Fibroblast of lung (primary cell): ENCODE measurements around the gene APOBEC3H.

Experiments
- CTCF ChIP-seq, 2 donors: IDR thresholded peaks in 1 of 2; conservative IDR thresholded peaks in 1 of 2; 1 replicate in 1 of 2; 2 replicates in 1 of 2; pipeline ENCODE4 v1.5.1; 2011 to 2012; ENCODE audit warnings: low read length in 2 of 2, control low read depth in 1 of 2, inconsistent platforms in 1 of 2, low read depth in 1 of 2, mild to moderate bottlenecking in 1 of 2
- EZH2 ChIP-seq: IDR thresholded peaks from 2 replicates; pipeline ENCODE4 v1.5.1; 2012; ENCODE audit warnings: low read length, control low read depth, mild to moderate bottlenecking; ENCODE audit errors: missing control alignments

DNA sequence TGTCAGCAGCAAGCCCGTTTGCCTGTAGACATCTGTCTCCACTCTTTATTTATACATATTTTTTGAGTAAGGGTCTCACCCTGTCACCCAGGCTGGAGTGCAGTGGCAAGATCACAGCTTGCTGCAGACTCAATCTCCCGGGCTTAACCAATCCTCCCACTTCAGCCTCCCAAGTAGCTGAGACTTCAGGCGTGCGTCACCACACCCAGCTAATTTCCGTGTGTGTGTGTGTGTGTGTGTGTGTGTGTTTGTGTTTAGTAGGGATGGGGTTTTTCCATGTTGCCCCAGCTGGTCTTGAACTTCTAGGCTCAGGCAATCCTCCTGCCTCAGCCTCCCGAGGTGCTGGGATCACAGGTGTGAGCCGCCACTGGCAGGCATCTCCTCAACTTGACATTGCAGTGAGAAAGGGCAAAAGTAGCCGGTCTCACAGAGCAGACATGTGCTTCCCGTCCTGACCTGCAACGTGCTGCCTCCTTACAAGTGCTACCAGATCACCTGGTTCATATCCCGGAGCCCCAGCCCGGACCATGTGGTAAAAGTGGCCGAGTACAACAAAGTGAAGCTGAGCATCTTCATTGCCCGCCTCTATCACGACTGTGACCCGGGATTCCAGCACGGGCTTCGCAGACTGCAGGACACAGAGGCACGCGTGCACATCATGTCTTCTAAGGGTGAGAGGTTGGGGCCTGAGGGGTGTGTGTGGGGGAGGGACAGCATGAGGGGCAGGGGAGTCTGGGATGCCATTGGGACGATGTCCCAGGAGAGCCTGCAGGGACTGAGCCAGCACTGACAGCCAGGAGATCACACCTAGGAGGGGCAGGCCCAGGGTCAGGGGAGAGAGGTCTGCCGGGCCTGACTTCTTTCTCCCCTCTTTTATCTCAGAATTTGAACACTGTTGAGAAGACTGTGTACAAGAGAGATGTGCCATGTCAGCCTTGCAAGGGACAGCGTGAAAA lies 5.6 kb upstream of the APOBEC3H start:
- TF ChIP-seq CTCF (conservative IDR thresholded peaks at IDR 0.05 in 1 of 2, IDR thresholded peaks at IDR 0.05 in 1 of 2; ENCODE audit: low read depth in 1 of 2, low read length in 2 of 2) (no peak), EZH2 (no peak)
